Breast epithelium (tissue), 3 donors: Measurements from ENCODE around the gene FERMT2.

ENCODE experiments used
- POLR2A ChIP-seq: fragments of 450-650 bp; IDR thresholded peaks from one replicate; pipeline ENCODE4 v1.6.1; 2016; ENCODE audit warnings: antibody characterized with exemption, mild to moderate bottlenecking, moderate library complexity
- TF ChIP-seq, protein P1 (sequence below), 3 donors: fragments of 450-650 bp; IDR thresholded peaks; one replicate each; pipeline ENCODE4 v1.5.1; 2016 to 2017; ENCODE audit warnings: antibody characterized with exemption in 3 of 3, mild to moderate bottlenecking in 3 of 3, moderate library complexity in 3 of 3

- TF ChIP-seq, protein P1, sequence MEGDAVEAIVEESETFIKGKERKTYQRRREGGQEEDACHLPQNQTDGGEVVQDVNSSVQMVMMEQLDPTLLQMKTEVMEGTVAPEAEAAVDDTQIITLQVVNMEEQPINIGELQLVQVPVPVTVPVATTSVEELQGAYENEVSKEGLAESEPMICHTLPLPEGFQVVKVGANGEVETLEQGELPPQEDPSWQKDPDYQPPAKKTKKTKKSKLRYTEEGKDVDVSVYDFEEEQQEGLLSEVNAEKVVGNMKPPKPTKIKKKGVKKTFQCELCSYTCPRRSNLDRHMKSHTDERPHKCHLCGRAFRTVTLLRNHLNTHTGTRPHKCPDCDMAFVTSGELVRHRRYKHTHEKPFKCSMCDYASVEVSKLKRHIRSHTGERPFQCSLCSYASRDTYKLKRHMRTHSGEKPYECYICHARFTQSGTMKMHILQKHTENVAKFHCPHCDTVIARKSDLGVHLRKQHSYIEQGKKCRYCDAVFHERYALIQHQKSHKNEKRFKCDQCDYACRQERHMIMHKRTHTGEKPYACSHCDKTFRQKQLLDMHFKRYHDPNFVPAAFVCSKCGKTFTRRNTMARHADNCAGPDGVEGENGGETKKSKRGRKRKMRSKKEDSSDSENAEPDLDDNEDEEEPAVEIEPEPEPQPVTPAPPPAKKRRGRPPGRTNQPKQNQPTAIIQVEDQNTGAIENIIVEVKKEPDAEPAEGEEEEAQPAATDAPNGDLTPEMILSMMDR (IDR thresholded peaks at IDR 0.05), result no peak
- no peak for TF ChIP-seq POLR2A
Measured at GRCh38 chr14:52926953-52927352, 23.9 kb downstream of the FERMT2 start.
